ENCODE data around the gene ZFP36.

DNA sequence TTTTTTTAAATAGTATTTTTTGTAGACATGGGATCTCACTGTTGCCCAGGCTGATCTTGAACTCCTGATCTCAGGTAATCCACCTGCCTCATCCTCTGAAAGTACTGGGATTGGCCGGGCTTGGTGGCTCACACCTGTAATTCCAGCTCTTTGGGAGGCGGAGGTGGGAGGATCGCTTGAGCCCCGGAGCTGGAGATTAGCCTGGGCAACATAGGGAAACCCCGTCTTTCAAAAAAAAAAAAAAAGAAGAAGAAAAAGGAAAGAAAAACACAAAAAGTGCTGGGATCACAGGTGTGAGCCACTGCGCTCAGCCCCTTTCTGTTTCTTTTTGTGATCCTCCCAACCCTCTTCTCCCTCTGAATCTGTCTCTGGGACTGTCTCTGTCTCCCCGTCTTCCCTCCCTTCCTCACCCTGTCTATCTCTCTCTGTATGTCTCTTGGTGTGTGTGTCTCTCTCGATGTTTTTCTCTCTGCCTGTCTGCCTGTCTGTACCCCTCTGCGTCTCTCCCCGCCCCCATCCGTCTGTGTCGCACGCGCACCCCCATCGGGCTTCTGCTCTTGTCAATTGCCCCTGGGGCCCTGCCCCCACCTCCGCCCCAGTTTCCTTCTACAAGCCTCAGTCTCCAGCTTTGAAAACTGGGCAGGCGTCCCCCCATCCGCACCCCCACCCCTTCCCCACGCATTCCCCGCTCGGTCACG, 540 bp upstream of the ZFP36 start:
- TF ChIP-seq, protein P1, sequence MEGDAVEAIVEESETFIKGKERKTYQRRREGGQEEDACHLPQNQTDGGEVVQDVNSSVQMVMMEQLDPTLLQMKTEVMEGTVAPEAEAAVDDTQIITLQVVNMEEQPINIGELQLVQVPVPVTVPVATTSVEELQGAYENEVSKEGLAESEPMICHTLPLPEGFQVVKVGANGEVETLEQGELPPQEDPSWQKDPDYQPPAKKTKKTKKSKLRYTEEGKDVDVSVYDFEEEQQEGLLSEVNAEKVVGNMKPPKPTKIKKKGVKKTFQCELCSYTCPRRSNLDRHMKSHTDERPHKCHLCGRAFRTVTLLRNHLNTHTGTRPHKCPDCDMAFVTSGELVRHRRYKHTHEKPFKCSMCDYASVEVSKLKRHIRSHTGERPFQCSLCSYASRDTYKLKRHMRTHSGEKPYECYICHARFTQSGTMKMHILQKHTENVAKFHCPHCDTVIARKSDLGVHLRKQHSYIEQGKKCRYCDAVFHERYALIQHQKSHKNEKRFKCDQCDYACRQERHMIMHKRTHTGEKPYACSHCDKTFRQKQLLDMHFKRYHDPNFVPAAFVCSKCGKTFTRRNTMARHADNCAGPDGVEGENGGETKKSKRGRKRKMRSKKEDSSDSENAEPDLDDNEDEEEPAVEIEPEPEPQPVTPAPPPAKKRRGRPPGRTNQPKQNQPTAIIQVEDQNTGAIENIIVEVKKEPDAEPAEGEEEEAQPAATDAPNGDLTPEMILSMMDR (IDR thresholded peaks at IDR 0.05), result no peak
- TF ChIP-seq POLR2A (IDR thresholded peaks at IDR 0.05), result no peak
